ENCODE measurements around the gene RET.

The RET gene

DNA sequence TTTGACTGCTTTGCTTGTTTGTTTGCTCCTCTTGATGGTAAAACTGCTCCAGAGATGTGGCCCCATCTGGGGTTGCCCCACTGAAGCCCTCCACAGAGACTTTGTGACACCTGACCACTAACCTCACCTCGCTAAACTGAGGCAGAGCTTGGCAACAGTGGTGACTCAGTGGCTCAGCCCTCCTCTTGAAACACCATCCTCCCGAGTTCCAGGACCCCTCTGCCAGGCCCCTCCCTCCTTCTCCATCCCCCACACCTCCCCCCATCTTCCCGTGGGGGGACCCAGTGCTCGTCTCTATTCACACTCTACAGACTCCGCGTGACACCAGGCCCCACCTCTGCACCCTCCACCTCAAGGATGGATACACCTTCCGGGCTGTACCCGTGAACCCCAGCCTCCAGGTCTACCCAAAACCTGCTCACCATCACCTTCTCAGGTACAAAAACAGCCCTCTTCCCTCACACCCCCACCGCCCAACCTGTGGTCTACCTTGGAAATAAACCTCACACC is 19.0 kb upstream of the RET start:
- H3K9me3 ChIP-seq (ENCODE audit: control insufficient read depth, low read length) = no peaks in the 10 kb centered on the region
- H3K36me3 ChIP-seq (ENCODE audit: control insufficient read depth, insufficient read depth, low read length, severe bottlenecking) = no peaks in the 10 kb centered on the region
- no peak overlapping the region for H3K9ac ChIP-seq (ENCODE audit: low read length)
- peaks cover 41% of the 10 kb centered on the region for H3K27me3 ChIP-seq (replicated peaks; ENCODE audit: control insufficient read depth, insufficient read depth, low read length)
- H3K4me3 ChIP-seq (ENCODE audit: low read length) = no peak overlapping the region
- H3K4me1 ChIP-seq (ENCODE audit: control insufficient read depth, insufficient read depth, low read length) = no peaks in the 10 kb centered on the region
- DNase-seq (ENCODE audit: low read depth) = no peak

DNA sequence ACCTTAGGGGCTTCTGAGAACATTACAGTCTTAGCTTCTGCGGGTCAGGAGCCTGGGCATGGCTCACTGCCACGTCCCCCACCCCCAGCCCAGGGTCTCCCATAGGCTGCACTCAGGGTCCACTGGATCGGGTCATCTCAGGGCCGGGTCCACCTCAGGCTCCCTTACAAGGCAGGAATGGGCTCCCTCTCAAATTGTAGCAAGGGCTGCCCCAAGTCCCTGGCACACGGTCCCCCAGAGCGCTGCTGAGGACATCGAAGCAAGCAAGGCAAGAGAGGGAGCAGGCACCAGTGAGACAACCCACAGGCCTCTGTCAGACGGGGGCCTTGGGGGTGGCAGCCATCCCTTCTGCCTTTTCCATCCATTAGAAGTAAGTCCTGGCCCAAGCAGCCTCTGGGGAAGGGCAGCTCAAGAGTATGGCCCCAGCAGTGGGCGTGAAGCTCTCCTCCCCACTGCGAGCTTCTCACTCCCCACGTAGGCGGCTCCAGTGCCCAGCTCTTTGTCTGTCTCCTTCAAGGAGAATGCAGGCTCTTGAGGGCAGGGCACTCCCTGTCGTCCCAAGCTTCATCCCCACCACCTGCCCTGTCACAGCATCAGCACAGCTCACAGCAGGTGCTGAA is 18.0 kb upstream of the RET start:
- no peak overlapping the region for H3K4me3 ChIP-seq (ENCODE audit: low read length)
- DNase-seq (ENCODE audit: low read depth) = no peak
- H3K4me1 ChIP-seq (ENCODE audit: control insufficient read depth, insufficient read depth, low read length) = no peaks in the 10 kb centered on the region
- peaks cover 39% of the 10 kb centered on the region for H3K27me3 ChIP-seq (replicated peaks; ENCODE audit: control insufficient read depth, insufficient read depth, low read length)
- no peaks in the 10 kb centered on the region for H3K36me3 ChIP-seq (ENCODE audit: control insufficient read depth, insufficient read depth, low read length, severe bottlenecking)
- no peak overlapping the region for H3K9ac ChIP-seq (ENCODE audit: low read length)
- H3K9me3 ChIP-seq (ENCODE audit: control insufficient read depth, low read length) = no peaks in the 10 kb centered on the region

DNA sequence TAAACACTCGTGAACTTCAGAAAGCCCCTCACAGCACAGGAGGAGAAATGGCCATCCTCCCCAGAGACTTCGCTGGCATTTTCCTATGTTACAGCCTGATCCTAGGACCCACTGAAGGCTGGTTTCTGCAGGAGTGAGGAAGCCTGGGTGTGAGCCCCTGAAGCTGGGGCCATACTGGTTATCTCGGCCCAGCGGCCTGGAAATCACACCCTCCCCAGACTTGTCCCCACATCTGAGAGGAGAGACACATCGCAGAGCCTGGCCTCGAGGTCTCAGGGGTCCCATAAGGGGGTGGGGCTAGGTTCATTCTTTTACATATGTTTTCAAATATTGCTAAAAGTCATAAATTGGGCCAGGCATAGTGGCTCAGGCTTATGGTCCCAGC is 17.5 kb upstream of the RET start:
- H3K27me3 ChIP-seq (replicated peaks; ENCODE audit: control insufficient read depth, insufficient read depth, low read length) = peaks cover 39% of the 10 kb centered on the region
- H3K36me3 ChIP-seq (ENCODE audit: control insufficient read depth, insufficient read depth, low read length, severe bottlenecking) = no peaks in the 10 kb centered on the region
- H3K9ac ChIP-seq (ENCODE audit: low read length) = no peak overlapping the region
- H3K4me1 ChIP-seq (ENCODE audit: control insufficient read depth, insufficient read depth, low read length) = no peaks in the 10 kb centered on the region
- no peaks in the 10 kb centered on the region for H3K9me3 ChIP-seq (ENCODE audit: control insufficient read depth, low read length)
- H3K4me3 ChIP-seq (ENCODE audit: low read length) = no peak overlapping the region
- DNase-seq (ENCODE audit: low read depth) = no peak

DNA sequence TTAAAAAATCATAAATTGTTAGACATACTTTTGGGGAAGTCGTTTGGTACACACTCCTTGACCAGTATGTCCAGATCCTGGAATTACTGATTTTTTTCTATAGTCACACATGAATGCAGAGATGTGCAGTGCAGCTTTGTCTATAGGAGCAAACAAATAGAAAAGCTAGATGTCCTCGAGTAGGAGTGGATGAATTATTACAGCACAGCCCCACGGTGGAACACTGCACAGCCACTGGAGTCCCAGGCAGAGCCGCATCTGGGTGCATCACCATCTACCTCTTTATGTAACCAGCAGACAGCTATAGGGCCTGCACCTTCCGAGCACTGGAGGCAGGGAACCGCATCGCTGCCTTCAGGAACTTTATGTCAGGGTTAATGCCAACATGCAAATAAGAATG is 17.0 kb upstream of the RET start:
- Histone ChIP-seq H3K4me1 (ENCODE audit: control insufficient read depth, insufficient read depth, low read length) (no peaks in the 10 kb centered on the region), H3K4me3 (ENCODE audit: low read length) (no peak overlapping the region), H3K9ac (ENCODE audit: low read length) (no peak overlapping the region), H3K9me3 (ENCODE audit: control insufficient read depth, low read length) (no peaks in the 10 kb centered on the region), H3K27me3 (replicated peaks; ENCODE audit: control insufficient read depth, insufficient read depth, low read length) (peaks cover 39% of the 10 kb centered on the region), H3K36me3 (ENCODE audit: control insufficient read depth, insufficient read depth, low read length, severe bottlenecking) (no peaks in the 10 kb centered on the region)
- DNase-seq (ENCODE audit: low read depth) = no peak

DNA sequence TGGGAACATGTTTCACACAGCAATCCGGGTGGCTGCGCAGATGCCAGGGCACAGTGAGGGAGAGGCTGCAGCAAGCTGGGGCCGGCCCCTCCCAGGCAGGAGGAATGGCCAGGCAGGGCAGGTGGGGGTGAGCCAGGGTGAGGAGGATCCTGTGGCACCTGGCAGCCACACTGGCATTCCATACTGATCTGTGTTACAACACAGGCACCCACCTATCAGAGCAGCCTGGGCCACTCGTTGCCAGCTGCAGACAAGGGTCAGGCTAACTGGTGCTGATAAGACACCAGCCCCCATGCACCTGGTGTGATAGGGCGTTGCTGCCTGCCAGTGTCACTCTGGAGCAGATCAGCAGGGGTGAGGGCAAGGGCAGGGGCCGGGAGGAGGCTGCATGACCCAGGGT is 16.6 kb upstream of the RET start:
- Histone ChIP-seq H3K4me3 (ENCODE audit: low read length) (no peak overlapping the region), H3K9me3 (ENCODE audit: control insufficient read depth, low read length) (no peaks in the 10 kb centered on the region), H3K27me3 (replicated peaks; ENCODE audit: control insufficient read depth, insufficient read depth, low read length) (peaks cover 35% of the 10 kb centered on the region), H3K36me3 (ENCODE audit: control insufficient read depth, insufficient read depth, low read length, severe bottlenecking) (no peaks in the 10 kb centered on the region), H3K4me1 (ENCODE audit: control insufficient read depth, insufficient read depth, low read length) (no peaks in the 10 kb centered on the region), H3K9ac (ENCODE audit: low read length) (no peak overlapping the region)
- DNase-seq (ENCODE audit: low read depth) = no peak

DNA sequence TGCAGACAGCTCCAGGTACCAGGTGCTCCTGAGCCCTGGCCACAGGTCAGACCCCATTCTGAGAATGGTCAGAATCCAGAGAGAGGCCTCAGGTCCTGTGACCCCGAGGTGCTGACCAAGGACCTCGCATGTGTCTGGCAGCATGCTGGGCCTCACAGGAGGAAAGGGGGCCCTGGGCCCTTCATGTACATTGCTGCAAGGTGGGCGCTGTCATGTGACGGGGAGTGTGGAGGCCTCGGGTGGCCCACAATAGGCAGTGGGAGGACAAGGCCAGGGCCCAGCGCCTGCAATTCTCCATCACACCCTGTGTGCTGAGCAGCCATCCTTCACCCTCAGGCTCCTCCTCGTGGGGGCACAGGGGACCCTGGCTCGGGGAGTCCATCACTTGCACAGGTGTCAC is 15.5 kb upstream of the RET start:
- H3K27me3 ChIP-seq (replicated peaks; ENCODE audit: control insufficient read depth, insufficient read depth, low read length) = peaks cover 32% of the 10 kb centered on the region
- H3K9ac ChIP-seq (ENCODE audit: low read length) = no peak overlapping the region
- H3K9me3 ChIP-seq (ENCODE audit: control insufficient read depth, low read length) = no peaks in the 10 kb centered on the region
- no peaks in the 10 kb centered on the region for H3K36me3 ChIP-seq (ENCODE audit: control insufficient read depth, insufficient read depth, low read length, severe bottlenecking)
- DNase-seq (ENCODE audit: low read depth) = no peak
- H3K4me1 ChIP-seq (ENCODE audit: control insufficient read depth, insufficient read depth, low read length) = no peaks in the 10 kb centered on the region
- H3K4me3 ChIP-seq (ENCODE audit: low read length) = no peak overlapping the region

DNA sequence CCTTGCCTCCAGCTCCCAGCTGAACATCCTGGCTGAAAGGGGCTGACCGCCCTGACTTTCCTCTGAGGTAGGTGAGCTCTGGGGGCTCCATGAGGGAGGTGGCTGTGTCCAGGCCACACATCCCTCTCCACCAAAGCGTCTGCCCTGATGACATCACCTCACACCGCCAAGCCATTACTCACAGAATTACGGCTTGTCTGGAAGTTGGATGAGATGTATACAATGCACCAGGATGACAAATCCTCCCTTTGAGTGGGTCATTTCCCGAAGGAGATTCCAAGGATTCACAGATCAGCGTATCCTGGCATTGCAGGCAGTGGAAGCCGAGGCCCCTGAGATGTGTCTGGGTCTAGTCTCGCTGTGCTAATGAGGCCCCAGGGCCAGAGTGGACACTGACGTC is 15.1 kb upstream of the RET start:
- no peak overlapping the region for H3K4me3 ChIP-seq (ENCODE audit: low read length)
- no peaks in the 10 kb centered on the region for H3K4me1 ChIP-seq (ENCODE audit: control insufficient read depth, insufficient read depth, low read length)
- peaks cover 32% of the 10 kb centered on the region for H3K27me3 ChIP-seq (replicated peaks; ENCODE audit: control insufficient read depth, insufficient read depth, low read length)
- DNase-seq (ENCODE audit: low read depth) = no peak
- H3K9ac ChIP-seq (ENCODE audit: low read length) = no peak overlapping the region
- H3K9me3 ChIP-seq (ENCODE audit: control insufficient read depth, low read length) = no peaks in the 10 kb centered on the region
- no peaks in the 10 kb centered on the region for H3K36me3 ChIP-seq (ENCODE audit: control insufficient read depth, insufficient read depth, low read length, severe bottlenecking)

DNA sequence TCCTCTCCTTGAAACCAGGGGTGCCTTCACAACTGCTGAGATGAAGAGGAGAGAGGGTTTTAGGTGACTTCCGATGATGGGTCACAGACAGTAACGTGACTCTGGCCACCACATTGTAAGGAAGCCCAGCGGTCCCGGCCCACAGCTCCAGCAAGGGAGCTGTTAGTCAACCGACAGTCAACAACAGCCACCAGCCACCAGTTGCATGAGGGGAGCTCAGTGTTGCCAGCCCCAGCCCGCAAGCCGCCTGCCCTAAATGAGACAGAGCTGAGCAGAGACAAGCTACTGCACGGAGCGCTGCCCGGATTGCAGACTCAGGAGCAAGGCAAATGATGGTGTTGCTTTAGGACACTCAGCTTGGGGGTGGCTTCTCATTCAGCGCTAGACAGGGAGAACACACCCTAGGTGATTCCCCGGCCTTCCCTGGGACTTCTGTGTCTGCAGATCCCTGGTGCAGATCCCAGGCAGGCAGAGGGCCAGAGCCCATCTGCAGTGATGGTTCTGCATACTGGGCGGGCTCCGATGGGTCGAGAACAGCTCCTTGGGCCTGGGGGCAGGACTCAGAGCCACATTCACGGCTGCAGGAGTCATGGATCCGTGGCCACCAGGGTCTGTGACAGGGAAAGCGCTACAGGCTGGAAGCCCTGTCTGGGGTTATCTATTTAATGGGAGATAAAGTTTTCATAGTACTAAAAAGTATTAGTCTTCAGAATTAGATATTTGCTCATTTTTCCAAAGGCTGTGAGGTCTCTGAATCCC is 14.3 kb upstream of the RET start:
- H3K9ac ChIP-seq (ENCODE audit: low read length) = no peak overlapping the region
- no peak overlapping the region for H3K4me3 ChIP-seq (ENCODE audit: low read length)
- no peak for DNase-seq (ENCODE audit: low read depth)
- no peaks in the 10 kb centered on the region for H3K36me3 ChIP-seq (ENCODE audit: control insufficient read depth, insufficient read depth, low read length, severe bottlenecking)
- peaks cover 23% of the 10 kb centered on the region for H3K27me3 ChIP-seq (replicated peaks; ENCODE audit: control insufficient read depth, insufficient read depth, low read length)
- H3K4me1 ChIP-seq (ENCODE audit: control insufficient read depth, insufficient read depth, low read length) = no peaks in the 10 kb centered on the region
- no peaks in the 10 kb centered on the region for H3K9me3 ChIP-seq (ENCODE audit: control insufficient read depth, low read length)

DNA sequence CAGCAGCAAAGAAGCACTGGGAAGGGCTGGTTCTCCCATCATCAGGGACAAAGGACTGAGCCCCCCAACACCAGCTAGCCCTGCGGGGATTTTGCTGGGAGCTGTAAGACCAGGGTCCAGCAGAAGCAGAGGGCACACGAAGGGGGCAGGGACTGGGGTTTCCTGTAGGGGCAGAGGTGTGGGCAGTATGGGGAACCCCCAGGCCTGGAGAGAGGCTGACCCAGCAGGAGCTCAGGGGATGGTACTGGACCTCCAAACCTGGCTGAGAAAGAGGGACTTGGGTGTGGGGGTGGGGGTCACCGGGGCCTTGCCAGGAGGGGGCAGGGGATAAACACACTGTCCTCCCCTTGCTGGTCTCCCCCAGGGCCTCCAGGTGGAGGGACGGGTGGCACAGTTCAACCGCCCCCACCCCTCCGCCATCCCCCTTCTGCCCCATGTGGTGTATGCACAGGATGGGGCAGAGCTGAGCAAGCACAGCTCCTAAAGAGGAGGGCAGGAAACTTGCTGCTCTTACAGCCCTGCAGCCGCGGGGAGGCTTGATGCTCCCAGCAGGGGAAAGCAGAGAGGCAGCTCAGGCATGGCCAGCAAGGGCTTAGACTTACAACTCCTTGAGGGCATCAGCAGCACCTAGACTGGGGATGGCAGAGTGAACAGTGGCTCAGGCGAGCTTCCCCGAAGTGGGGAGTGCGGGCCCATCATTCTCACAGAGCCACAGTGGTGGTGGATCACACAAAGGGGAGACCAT is 12.4 kb upstream of the RET start:
- no peaks in the 10 kb centered on the region for H3K36me3 ChIP-seq (ENCODE audit: control insufficient read depth, insufficient read depth, low read length, severe bottlenecking)
- H3K4me1 ChIP-seq (ENCODE audit: control insufficient read depth, insufficient read depth, low read length) = no peaks in the 10 kb centered on the region
- H3K9ac ChIP-seq (ENCODE audit: low read length) = no peak overlapping the region
- H3K9me3 ChIP-seq (ENCODE audit: control insufficient read depth, low read length) = no peaks in the 10 kb centered on the region
- H3K27me3 ChIP-seq (replicated peaks; ENCODE audit: control insufficient read depth, insufficient read depth, low read length) = peaks cover 14% of the 10 kb centered on the region
- no peak overlapping the region for H3K4me3 ChIP-seq (ENCODE audit: low read length)
- DNase-seq (ENCODE audit: low read depth) = no peak

DNA sequence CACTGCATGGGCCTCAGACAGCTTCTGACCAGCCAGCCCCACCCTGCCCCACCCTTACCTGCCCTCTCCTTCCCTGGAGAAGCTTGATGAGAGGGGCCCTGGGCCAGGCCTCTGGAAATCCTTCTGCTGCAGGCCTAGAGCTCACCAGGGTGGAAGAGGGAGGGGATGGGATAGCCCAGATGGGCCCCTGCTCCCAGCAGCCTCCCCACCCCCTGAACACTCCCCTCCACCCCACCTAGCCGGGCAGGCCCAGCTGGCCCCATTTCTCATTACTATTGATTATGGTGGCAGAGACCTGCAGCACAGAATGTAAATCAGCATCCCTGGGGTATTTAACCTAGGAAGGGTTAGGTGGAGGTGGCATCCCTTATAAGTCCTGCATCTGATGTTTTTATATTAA is 11.6 kb upstream of the RET start:
- Histone ChIP-seq H3K9ac (ENCODE audit: low read length) (no peak overlapping the region), H3K36me3 (ENCODE audit: control insufficient read depth, insufficient read depth, low read length, severe bottlenecking) (no peaks in the 10 kb centered on the region), H3K4me3 (ENCODE audit: low read length) (no peak overlapping the region), H3K27me3 (replicated peaks; ENCODE audit: control insufficient read depth, insufficient read depth, low read length) (peaks cover 7% of the 10 kb centered on the region), H3K4me1 (ENCODE audit: control insufficient read depth, insufficient read depth, low read length) (no peaks in the 10 kb centered on the region), H3K9me3 (ENCODE audit: control insufficient read depth, low read length) (no peaks in the 10 kb centered on the region)
- no peak for DNase-seq (ENCODE audit: low read depth)

DNA sequence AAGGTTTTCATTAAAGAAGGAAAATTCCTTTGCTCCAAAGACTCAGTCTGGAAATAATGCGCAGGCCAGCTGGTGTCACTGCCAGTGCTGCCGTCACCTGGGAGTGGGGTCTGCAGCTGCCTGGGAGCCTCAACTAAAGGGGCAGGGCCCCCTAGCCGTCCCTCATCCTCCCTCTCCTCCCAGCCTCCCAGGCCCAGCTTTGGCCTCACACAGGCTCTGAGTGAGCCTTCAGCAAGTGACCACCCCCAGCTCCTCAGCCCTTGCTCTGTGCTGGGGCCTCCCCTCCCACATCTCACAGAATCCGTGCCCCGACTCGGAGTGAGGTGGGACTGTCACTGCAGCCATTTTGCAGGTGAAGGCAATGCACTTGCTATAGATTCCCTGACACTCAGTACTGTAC is 11.1 kb upstream of the RET start:
- DNase-seq (ENCODE audit: low read depth) = no peak
- Histone ChIP-seq H3K9me3 (ENCODE audit: control insufficient read depth, low read length) (no peaks in the 10 kb centered on the region), H3K4me1 (ENCODE audit: control insufficient read depth, insufficient read depth, low read length) (no peaks in the 10 kb centered on the region), H3K9ac (ENCODE audit: low read length) (no peak overlapping the region), H3K27me3 (replicated peaks; ENCODE audit: control insufficient read depth, insufficient read depth, low read length) (peaks cover 5% of the 10 kb centered on the region), H3K4me3 (ENCODE audit: low read length) (no peak overlapping the region), H3K36me3 (ENCODE audit: control insufficient read depth, insufficient read depth, low read length, severe bottlenecking) (no peaks in the 10 kb centered on the region)
